ENCODE data around the gene GPR62. TPM values are rescaled to one million over a fixed set of nuclear protein-coding genes. Genes with fewer than 3 reads are reported as not detected.
"Not testable (repeated sequence)": the region's sequence is repeated elsewhere in the genome, so short reads cannot be mapped to it uniquely, and the experiment has no call there.

Gene GPR62
- not detected in 2 replicates for total RNA-seq

DNA sequence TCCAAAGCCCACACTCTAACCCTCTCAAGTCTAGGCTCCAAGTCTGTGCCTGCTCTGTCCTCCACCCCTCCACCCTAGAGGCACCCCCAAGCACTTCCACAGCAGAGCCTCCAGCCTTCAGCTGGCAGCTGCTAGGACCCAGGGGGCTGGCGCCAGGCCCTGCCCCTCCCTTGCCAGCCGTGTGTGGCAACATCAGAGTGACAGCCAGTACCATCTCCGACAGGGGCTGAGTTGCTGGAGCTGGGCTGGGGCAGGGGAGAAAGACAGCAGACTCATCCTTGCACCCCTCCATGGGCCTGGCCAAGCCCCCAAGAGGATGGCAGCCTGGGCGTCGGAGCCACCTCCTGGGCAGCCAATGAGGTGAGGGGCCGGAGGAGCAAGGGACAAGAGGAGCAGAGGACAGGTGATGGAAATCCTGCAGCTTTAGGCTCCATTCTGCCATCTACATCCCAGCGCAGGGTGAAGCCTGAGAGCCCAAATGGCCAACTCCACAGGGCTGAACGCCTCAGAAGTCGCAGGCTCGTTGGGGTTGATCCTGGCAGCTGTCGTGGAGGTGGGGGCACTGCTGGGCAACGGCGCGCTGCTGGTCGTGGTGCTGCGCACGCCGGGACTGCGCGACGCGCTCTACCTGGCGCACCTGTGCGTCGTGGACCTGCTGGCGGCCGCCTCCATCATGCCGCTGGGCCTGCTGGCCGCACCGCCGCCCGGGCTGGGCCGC is at the start of gene GPR62:
Gene GPR62 (plus strand): TSS at position 207 of the 718 bp plus-strand sequence. CDS start 272 bp downstream, at position 479.
- no peaks in the 10 kb centered on the region for H3K9me3 Mint-ChIP-seq
- H3K4me1 Mint-ChIP-seq (ENCODE audit: low read depth) = no peaks in the 10 kb centered on the region
- H3K27ac Mint-ChIP-seq = no peak within 1 kb of the TSS
- H3K36me3 Mint-ChIP-seq (ENCODE audit: low read depth) = peaks cover 4% of the 10 kb centered on the region
- peaks cover 38% of the 10 kb centered on the region for H3K27me3 Mint-ChIP-seq (ENCODE audit: insufficient read depth)
- intact Hi-C loops (cut with micrococcal nuclease) = no loop called here
- DNase-seq (ENCODE audit: low spot score) = no peak
- H3K4me3 Mint-ChIP-seq = no peak within 1 kb of the TSS

DNA sequence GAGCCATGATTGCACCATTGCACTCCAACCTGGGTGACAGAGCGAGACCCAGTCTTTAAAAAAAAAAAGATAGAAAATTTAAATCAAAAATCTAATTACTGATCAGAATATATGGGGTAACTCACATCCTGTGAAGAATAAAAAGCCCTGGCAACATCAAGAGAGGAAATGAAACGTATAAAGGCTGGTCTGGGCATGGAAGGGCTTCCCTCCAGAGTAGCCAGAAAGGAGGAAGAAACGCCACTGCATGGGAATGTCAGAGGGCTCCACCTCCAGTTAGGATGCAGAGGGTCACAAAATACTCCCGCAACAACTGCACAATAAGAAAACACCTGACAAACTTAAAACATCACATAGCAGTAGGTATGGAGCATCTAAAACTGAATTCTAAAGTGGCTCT is 47.2 kb upstream of the GPR62 start:
- H3K4me3 Mint-ChIP-seq = no peak overlapping the region
- intact Hi-C loops (cut with micrococcal nuclease) = no loop called here
- peaks cover 7% of the 10 kb centered on the region for H3K27me3 Mint-ChIP-seq (ENCODE audit: insufficient read depth)
- no peaks in the 10 kb centered on the region for H3K36me3 Mint-ChIP-seq (ENCODE audit: low read depth)
- no peak for DNase-seq (ENCODE audit: low spot score)
- H3K4me1 Mint-ChIP-seq (ENCODE audit: low read depth) = no peaks in the 10 kb centered on the region
- H3K27ac Mint-ChIP-seq = no peak overlapping the region
- H3K9me3 Mint-ChIP-seq = peaks cover 20% of the 10 kb centered on the region

DNA sequence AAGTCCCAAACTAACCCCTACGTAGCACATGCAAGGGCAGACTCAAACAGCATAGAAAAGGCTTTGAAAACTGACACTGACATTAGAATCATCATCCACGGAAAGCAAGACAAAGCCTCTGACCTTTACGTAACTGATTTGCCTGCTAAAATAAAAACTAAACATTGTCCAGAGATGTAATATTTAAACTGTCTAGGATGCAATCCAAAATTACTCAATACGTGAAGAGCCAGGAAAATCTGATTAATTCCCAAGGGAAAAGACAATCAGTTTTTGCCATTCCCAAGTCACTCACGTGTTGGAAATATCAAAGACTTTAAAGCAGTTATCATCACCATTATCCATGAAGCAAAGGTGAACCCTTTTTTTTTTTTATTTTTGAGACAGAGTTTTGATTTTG is 38.8 kb upstream of the GPR62 start:
- Mint-ChIP-seq H3K27me3 (ENCODE audit: insufficient read depth) (peaks cover 16% of the 10 kb centered on the region), H3K27ac (no peak overlapping the region), H3K36me3 (ENCODE audit: low read depth) (no peaks in the 10 kb centered on the region), H3K4me3 (no peak overlapping the region), H3K4me1 (ENCODE audit: low read depth) (no peaks in the 10 kb centered on the region), H3K9me3 (no peaks in the 10 kb centered on the region)
- no peak for DNase-seq (ENCODE audit: low spot score)
- intact Hi-C loops (cut with micrococcal nuclease) = no loop called here

- Mint-ChIP-seq H3K27ac (no peak overlapping the region), H3K9me3 (no peaks in the 10 kb centered on the region), H3K4me1 (ENCODE audit: low read depth) (no peaks in the 10 kb centered on the region), H3K4me3 (no peak overlapping the region), H3K27me3 (ENCODE audit: insufficient read depth) (peaks cover 18% of the 10 kb centered on the region), H3K36me3 (ENCODE audit: low read depth) (no peaks in the 10 kb centered on the region)
- DNase-seq (ENCODE audit: low spot score) = no peak
- intact Hi-C loops (cut with micrococcal nuclease) = no loop called here
Observed at GRCh38 chr3:51921081-51921578, 34.1 kb upstream of the GPR62 start.

DNA sequence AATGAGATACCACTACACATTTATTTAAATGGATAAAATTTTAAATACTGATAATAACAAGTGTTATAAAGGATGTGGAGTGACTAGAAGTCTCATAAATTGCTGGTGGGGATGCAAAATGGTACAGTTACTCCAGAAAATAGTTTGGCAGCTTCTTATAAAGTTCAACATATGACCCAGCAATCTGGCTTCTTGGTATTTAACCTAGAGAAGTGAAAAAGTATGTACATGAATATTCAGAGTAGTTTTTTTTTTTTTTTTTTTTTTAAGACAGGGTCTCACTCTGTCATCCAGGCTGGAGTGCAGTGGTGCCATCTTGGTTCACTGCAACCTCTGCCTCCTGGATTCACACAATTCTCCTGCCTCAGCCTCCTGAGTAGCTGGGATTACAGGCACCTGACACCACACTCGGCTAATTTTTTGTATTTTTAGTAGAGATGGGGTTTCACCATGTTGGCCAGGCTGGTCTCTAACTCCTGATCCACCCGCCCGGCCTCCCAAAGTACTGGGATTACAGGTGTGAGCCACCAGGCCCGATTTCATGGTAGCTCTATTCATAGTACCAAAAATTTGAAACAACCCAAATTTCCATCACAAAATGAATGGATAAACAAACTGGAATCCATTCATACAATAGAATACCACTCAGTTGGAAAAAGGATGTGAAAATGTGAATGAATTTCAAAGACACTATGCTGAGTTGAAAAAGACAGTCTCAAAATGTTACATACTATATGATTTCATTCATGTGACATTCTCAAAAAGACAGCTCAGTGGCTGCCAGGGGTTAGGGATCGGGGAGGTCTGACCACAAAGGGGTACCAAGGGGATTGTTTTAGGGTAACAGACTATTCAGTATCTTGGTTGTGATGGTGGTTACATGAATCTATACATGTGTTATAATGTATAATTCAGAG is 27.9 kb upstream of the GPR62 start:
- H3K27me3 Mint-ChIP-seq (ENCODE audit: insufficient read depth) = peaks cover 3% of the 10 kb centered on the region
- DNase-seq (ENCODE audit: low spot score) = no peak
- intact Hi-C loops (cut with micrococcal nuclease) = no loop called here
- H3K36me3 Mint-ChIP-seq (ENCODE audit: low read depth) = peaks cover 8% of the 10 kb centered on the region
- no peaks in the 10 kb centered on the region for H3K4me1 Mint-ChIP-seq (ENCODE audit: low read depth)
- no peaks in the 10 kb centered on the region for H3K9me3 Mint-ChIP-seq
- no peak overlapping the region for H3K4me3 Mint-ChIP-seq
- no peak overlapping the region for H3K27ac Mint-ChIP-seq

DNA sequence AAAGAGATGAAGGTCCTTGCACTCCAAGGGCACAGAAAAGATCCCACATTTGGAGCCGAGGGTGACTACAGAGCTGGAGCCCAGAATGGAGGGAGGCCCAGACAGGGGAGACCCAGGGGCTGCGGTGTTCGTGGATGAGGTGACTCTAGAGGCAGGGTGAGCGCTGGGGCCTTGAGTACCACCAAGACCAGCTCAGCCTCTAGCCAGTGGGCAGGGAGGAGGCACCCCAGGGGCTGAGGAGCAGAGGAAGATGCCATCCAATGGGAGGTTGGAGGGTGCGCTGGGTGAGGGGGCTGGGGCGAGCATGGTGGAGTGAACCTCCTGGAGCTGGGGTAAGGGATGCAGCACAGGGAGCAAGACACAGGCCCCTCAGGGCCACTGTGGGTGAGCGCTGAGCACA is 26.7 kb upstream of the GPR62 start:
- no peak for DNase-seq (ENCODE audit: low spot score)
- intact Hi-C loops (cut with micrococcal nuclease) = no loop called here
- Mint-ChIP-seq H3K4me1 (ENCODE audit: low read depth) (no peaks in the 10 kb centered on the region), H3K36me3 (ENCODE audit: low read depth) (peaks cover 10% of the 10 kb centered on the region), H3K9me3 (no peaks in the 10 kb centered on the region), H3K27me3 (ENCODE audit: insufficient read depth) (no peaks in the 10 kb centered on the region), H3K4me3 (no peak overlapping the region), H3K27ac (no peak overlapping the region)

DNA sequence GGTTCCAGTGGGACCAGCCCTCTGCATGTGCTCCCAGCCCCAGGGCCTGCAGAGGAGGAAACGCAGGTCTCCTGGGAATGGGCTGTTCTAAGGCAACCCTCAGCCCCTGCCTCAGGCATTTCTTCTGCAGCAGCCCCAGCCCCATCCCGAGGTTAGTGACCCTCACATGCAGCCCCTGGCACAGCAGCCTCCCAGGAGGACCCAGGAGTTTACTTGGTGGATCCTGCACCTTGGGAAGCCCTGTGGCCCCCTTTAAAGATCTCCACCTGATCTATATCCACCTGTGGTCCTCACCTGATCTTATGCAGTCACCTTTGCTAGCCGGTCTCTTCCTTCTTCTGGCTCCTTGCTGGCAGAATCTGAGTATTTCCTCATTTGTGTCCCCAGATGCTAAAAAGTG is 26.2 kb upstream of the GPR62 start:
- H3K27ac Mint-ChIP-seq; H3K9me3 Mint-ChIP-seq; intact Hi-C loops (cut with micrococcal nuclease); H3K4me3 Mint-ChIP-seq; H3K4me1 Mint-ChIP-seq (ENCODE audit: low read depth); H3K27me3 Mint-ChIP-seq (ENCODE audit: insufficient read depth); DNase-seq (ENCODE audit: low spot score): not testable (repeated sequence)
- H3K36me3 Mint-ChIP-seq (ENCODE audit: low read depth) = peaks cover 13% of the 10 kb centered on the region

GRCh38 chr3:51929420-51930003 is 25.7 kb upstream of the GPR62 start:
- H3K4me3 Mint-ChIP-seq = no peak overlapping the region
- intact Hi-C loops (cut with micrococcal nuclease) = no loop called here
- DNase-seq (ENCODE audit: low spot score) = no peak

DNA sequence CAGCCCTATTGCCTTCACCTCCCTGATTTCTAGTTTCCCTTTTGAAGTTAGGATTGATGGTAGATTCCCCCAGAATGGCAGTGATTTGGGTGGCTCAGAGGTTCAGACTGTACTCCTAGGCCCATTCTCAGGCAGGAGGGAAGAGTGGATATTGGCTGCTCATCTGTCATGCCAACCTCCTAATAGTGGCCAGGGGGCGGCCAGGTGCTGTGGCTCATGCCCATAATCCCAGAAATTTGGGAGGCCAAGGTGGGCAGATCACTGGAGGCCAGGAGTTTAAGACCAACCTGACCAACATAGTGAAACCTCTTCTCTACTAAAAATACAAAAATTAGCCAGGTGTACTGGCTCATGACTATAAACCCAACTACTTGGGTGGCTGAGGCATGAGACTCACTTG is 24.7 kb upstream of the GPR62 start:
- H3K4me1 Mint-ChIP-seq (ENCODE audit: low read depth) = no peaks in the 10 kb centered on the region
- no peak overlapping the region for H3K4me3 Mint-ChIP-seq
- H3K9me3 Mint-ChIP-seq = no peaks in the 10 kb centered on the region
- intact Hi-C loops (cut with micrococcal nuclease) = no loop called here
- H3K36me3 Mint-ChIP-seq (ENCODE audit: low read depth) = peaks cover 19% of the 10 kb centered on the region
- no peak for DNase-seq (ENCODE audit: low spot score)
- no peak overlapping the region for H3K27ac Mint-ChIP-seq
- H3K27me3 Mint-ChIP-seq (ENCODE audit: insufficient read depth) = no peaks in the 10 kb centered on the region

More at GRCh38 chr3:51929420-51930003, 25.7 kb upstream of the GPR62 start:
- Mint-ChIP-seq H3K27me3 (ENCODE audit: insufficient read depth) (no peaks in the 10 kb centered on the region), H3K36me3 (ENCODE audit: low read depth) (peaks cover 13% of the 10 kb centered on the region), H3K27ac (no peak overlapping the region), H3K4me1 (ENCODE audit: low read depth) (no peaks in the 10 kb centered on the region), H3K9me3 (no peaks in the 10 kb centered on the region)

DNA sequence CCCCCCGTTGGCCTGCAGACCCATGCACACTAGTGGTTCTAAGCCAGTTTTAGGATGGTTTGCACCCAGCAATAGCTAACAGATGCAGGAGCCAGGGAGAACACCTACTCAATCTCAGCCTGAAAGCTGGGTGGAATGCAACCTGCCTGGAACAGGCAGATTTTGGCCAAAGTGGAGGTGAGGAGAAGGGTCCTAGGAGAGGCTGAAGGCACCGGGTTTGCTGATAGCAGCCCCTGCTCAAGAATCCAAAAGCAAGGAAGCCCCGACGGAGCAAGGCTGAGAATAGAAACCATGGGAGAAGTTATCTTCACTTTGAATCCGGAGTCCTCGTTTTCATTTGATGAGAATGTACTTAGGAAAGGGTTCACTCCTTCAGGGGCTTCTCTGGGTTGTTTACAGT is 23.4 kb upstream of the GPR62 start:
- intact Hi-C loops (cut with micrococcal nuclease) = no loop called here
- no peaks in the 10 kb centered on the region for H3K27me3 Mint-ChIP-seq (ENCODE audit: insufficient read depth)
- DNase-seq (ENCODE audit: low spot score) = no peak
- H3K4me3 Mint-ChIP-seq = no peak overlapping the region
- H3K9me3 Mint-ChIP-seq = no peaks in the 10 kb centered on the region
- H3K27ac Mint-ChIP-seq = no peak overlapping the region
- no peaks in the 10 kb centered on the region for H3K4me1 Mint-ChIP-seq (ENCODE audit: low read depth)
- peaks cover 25% of the 10 kb centered on the region for H3K36me3 Mint-ChIP-seq (ENCODE audit: low read depth)

DNA sequence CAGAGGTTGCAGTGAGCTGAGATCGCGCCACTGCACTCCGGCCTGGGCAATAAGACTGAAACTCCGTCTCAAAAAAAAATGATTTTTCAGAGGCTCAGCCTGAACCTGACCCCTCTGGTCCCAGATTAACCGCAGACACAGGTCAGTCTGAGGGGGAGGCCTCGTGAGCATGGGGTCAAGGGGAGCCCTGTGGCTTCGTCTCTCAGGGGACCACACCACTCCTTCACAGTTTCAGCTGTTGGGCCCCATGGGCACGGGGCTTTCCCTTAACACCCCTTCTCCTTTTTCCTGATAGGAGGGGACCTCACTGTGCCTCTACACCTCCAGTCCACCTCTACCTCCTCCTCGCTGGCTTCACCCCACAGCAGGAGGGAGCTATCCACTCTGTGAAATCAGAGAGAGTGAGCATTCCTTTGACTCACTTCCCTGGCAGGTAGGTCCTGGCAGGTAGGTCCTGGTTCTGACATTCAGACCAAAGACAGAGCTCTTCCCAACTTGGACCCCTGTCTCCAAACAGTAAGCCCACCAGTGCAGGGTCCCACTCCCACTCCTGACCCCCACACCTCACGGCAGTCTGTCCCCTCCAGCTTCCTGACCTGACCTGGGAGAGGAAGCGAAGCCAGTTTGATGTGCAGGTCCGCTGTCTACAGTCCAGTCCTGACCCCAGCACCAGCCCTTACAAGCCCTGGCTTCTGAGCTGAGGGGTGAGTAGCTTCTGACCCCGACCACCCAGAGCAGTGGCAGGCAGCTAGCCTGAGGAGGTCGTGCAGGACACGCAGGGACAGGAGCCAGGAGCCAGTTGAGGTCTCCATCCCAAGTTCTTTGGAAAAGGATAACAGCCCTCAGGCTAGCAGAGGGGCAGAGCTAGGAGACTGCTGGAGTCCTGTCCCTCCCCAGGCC is 22.5 kb upstream of the GPR62 start:
- DNase-seq (ENCODE audit: low spot score) = no peak
- Mint-ChIP-seq H3K27ac (no peak overlapping the region), H3K27me3 (ENCODE audit: insufficient read depth) (no peaks in the 10 kb centered on the region), H3K4me3 (no peak overlapping the region), H3K9me3 (no peaks in the 10 kb centered on the region), H3K4me1 (ENCODE audit: low read depth) (peaks cover 7% of the 10 kb centered on the region), H3K36me3 (ENCODE audit: low read depth) (peaks cover 35% of the 10 kb centered on the region)
- intact Hi-C loops (cut with micrococcal nuclease) = no loop called here

GRCh38 chr3:51933471-51934138 is 21.6 kb upstream of the GPR62 start:
- peaks cover 13% of the 10 kb centered on the region for H3K4me1 Mint-ChIP-seq (ENCODE audit: low read depth)
- no peak for DNase-seq (ENCODE audit: low spot score)
- H3K9me3 Mint-ChIP-seq = no peaks in the 10 kb centered on the region
- H3K4me3 Mint-ChIP-seq = no peak overlapping the region
- H3K27ac Mint-ChIP-seq = no peak overlapping the region
- no peaks in the 10 kb centered on the region for H3K27me3 Mint-ChIP-seq (ENCODE audit: insufficient read depth)
- H3K36me3 Mint-ChIP-seq (ENCODE audit: low read depth) = peaks cover 36% of the 10 kb centered on the region
- intact Hi-C loops (cut with micrococcal nuclease) = no loop called here

All from activated T-helper 1 cell treated with anti-CD3 and anti-CD28 coated beads, Interleukin-12 subunit alpha, Interleukin-12 subunit beta, Interleukin-2, Interleukin-4 antibody, amounts not matched to agents 30 ng/mL and 10 ng/mL and 1 ng/mL, durations not matched to agents 14 hours and 24 hours and 36 hours (primary cell).